Skin epidermis (tissue), 12 donors: ENCODE results near the gene KLK11.

ENCODE experiments used
- H3K27ac ChIP-seq, 21 experiments: fragments of 200-600 bp; sonication (generic) in 11 of 21; one replicate each; pipeline ENCODE4 v1.5.0; 2020; ENCODE audit warnings: mild to moderate bottlenecking in 3 of 21, inconsistent platforms in 2 of 21, moderate library complexity in 2 of 21
- H3K4me3 ChIP-seq, 7 experiments: fragments of 200-600 bp; sonication (generic) in 2 of 7; one replicate each; pipeline ENCODE4 v1.5.0; 2020; ENCODE audit warnings: inconsistent platforms in 2 of 7, mild to moderate bottlenecking in 2 of 7, moderate library complexity in 1 of 7

The KLK11 gene

GRCh38 chr19:51026554-51026831 is at the start of gene KLK11:
Gene KLK11 (minus strand): TSS chr19:51026616. CDS start chr19:51025631, 985 bp downstream.
- H3K27ac ChIP-seq, result peak within 1 kb of the TSS; percentile 22 to 91 (median 71)
- peak within 1 kb of the TSS; percentile 6 to 40 (median 22) for H3K4me3 ChIP-seq

DNA sequence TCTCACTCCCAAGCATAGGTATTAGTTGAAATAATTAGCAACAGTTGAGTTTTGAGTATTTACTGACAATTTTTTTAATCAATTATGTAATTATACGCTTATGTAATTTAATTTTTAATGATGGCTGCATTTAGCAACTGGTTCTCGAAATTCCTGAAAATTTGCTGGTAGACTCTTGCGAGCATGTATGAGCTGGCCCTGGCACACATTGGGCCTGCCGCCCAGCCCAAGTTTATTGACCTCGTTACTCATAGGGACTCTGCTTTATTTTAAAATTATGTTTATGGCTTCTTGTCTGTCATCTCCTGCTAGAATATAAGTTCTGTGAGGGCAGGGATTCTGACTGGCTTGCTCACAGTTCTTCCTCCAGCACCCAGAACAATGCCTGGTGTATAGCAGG is 49.6 kb upstream of the KLK11 start:
- Histone ChIP-seq H3K27ac (peak overlapping the region in 2 of 21 experiments; percentile 6 to 18), H3K4me3 (no peak overlapping the region)

DNA sequence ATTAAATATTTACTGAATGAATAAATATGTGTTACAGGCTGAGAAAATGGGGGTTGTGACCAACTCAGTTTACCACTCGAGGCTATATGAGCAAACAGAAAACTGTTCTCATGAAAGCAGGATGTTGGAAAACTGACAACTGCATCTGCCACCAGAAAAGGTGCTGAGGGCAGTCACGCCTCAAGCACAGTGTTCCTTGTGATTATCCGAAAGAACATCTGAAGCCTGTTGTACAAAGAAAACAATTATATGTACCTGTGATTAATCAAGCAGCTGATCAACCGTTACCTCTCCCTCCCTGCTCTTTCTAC is 44.6 kb upstream of the KLK11 start:
- no peak overlapping the region for H3K4me3 ChIP-seq
- H3K27ac ChIP-seq, result no peak overlapping the region

- no peak overlapping the region for H3K27ac ChIP-seq
- no peak overlapping the region for H3K4me3 ChIP-seq
Measured at GRCh38 chr19:51070334-51071094, 44.1 kb upstream of the KLK11 start.

DNA sequence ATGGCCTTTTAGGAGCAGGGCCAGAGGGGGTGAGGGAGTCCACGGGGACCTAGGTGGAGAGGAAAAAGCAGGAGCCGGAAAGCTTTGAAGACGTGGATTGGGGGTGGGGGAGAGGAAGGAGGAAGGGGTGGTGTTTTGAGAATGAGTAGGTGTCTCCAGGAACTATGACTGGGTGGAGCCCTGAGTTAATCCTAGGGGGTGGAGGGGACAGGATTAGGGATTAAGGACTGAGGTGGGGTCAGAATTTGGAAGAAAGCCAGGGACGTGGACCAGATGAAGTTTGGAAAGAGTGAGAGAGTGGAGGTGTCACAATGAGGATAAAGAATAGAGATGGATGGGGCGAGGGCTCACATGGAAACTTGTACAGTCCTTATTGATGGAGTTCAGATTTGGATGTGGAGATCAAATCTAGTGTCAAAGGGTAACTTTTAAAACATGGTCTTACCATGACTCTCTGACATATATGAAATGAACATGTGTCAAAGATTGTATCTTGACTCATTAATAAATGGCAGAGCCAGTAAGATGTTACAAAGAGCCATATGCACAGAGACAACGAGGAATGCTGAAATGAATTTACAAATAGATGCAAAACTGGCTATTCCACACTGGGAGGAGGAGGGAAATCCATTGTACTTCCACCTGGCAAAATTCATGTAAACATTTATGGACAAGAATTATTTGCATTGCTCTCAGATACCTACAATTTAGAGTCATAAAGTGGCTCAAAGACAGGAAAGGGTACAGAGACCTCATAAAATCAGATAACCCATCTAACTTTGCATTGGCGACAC is 40.2 kb upstream of the KLK11 start:
- H3K4me3 ChIP-seq, result no peak overlapping the region
- H3K27ac ChIP-seq, result peak overlapping the region in 2 of 21 experiments; percentile 42 to 48

DNA sequence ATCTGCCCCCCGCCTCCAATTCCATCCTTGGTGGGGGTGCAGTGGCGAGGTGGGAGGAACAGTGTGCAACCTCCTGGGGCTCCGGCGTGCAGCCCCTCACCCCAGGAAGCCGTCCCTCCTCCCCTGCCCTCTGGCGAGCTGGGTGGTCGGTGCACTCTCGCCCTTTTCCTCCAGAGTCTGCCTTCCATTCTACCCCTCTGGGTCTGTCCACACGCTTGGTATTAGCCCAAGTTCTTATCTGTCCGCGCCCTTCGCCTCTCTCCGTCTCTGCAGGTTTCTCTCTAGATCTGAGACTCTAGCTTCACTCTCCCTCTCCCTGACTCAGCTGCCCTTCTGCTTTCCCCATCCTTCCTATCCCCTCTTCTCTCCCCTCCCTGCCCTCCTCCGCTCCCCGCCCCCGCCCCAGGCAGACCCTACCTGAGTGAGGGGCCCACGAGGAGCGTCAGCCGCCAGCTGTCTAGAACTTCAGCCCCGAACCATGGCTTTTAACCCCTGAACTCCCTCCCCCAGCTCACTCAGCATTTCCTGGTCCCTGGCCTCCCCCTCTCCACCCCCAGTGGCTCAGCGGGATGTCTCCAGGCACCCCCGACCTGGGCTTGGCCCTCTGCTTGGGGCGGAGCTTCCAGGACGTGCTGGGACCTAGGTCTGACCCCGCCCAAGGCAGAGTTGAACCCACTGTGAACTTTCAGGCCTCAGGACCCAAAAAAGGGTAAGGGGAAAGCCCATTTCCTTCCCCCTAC is 39.0 kb upstream of the KLK11 start:
- H3K4me3 ChIP-seq, result peak overlapping the region; percentile 4 to 33 (median 19)
- peak overlapping the region in 13 of 21 experiments; percentile 11 to 60 (median 40) for H3K27ac ChIP-seq

- Histone ChIP-seq H3K27ac (peak within 1 kb of the TSS in 14 of 21 experiments; percentile 12 to 60 (median 41)), H3K4me3 (peak within 1 kb of the TSS; percentile 4 to 33 (median 19))
Measured at GRCh38 chr19:51064534-51065220, 38.3 kb upstream of the KLK11 start, which contains the start of gene KLK13. Gene KLK13 (minus strand): TSS chr19:51065092. CDS start chr19:51065067, 25 bp downstream.

DNA sequence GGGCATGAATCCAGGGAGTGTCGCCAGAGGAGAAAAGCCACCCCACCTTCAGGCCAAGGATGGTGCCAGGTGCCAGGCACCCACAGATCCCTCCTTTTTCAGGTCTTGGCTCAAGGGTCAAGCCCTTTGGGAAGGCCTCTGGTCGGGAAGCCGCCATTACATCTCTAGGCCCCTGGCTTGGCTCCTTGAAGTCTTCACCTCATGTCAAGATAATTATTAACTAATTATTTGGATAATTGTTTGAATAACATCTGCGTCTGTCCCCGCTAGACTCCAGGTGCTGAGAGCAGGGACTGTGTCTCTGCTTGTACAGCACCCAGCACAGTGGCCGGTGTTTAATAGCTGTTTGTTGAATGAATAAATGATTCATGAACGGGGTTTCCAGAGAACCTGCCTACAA is 37.2 kb upstream of the KLK11 start:
- Histone ChIP-seq H3K4me3 (no peak overlapping the region), H3K27ac (peak overlapping the region in 5 of 21 experiments; percentile 5 to 18 (median 7))

- Histone ChIP-seq H3K27ac (no peak overlapping the region), H3K4me3 (no peak overlapping the region)
Measured at GRCh38 chr19:51060973-51061372, 34.6 kb upstream of the KLK11 start.

DNA sequence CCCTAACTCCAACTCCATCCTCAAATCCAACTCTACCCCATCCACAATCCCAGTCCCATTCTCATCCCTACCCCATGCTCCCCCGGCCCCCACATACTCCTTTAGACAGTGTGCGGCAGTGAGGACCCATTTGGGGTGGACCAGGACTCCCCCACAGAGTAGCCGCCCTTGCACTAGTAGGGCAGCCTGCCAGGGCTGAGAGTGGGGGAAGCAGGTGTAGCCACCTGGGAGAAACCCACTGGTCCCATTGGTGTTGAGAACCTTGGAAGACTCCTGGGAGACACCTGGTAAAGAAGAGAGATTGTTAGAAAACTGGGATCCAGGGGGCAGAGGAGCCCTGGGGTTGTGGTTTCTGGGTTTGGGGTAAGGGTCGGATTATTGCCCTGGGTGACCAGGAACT is 33.9 kb upstream of the KLK11 start:
- Histone ChIP-seq H3K4me3 (no peak overlapping the region), H3K27ac (no peak overlapping the region)

DNA sequence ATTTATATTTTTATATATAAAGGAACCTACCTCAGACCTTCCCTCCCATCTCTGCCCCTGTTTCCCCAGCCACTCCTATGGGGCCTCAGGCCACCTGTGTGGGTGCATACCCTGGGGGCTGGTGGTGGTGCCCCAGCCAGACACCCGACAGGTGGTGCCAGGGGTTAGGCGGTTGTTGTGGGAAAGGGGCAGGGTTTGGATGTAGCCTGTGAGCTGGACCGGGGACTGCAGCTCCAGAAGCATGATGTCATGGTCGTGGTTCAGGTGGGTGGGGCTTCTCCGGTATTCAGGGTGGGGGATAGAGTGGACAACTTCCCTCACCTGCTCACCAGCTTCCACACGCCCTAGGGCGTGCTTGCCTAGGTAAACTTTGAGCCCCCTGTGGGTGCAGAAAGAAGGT is 33.3 kb upstream of the KLK11 start:
- Histone ChIP-seq H3K4me3 (no peak overlapping the region), H3K27ac (no peak overlapping the region)

DNA sequence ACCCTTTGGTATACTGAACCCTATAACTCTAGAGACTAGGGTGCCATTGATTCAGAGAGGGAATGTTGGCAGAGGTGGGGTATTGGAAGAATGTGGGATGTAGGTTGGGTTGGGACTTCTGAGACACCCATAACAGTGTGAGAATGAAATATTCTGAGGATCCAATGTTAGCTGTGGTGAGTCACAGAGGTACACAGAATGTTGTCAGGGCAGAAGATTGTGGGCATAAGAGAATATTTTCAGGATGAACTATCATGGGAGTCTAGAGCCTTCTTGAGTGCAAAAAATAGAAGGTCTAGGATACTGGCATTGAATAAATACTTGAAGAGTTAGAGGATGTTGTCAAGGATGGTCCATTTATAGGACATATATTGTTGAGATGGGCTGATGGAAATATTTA is 29.4 kb upstream of the KLK11 start:
- Histone ChIP-seq H3K4me3 (no peak overlapping the region), H3K27ac (no peak overlapping the region)

GRCh38 chr19:51047031-51047335 is 20.6 kb upstream of the KLK11 start:
- Histone ChIP-seq H3K27ac (peak overlapping the region in 2 of 21 experiments; percentile 0 to 22), H3K4me3 (no peak overlapping the region)

- no peak overlapping the region for H3K4me3 ChIP-seq
Measured at GRCh38 chr19:51044327-51044726, 17.9 kb upstream of the KLK11 start.

DNA sequence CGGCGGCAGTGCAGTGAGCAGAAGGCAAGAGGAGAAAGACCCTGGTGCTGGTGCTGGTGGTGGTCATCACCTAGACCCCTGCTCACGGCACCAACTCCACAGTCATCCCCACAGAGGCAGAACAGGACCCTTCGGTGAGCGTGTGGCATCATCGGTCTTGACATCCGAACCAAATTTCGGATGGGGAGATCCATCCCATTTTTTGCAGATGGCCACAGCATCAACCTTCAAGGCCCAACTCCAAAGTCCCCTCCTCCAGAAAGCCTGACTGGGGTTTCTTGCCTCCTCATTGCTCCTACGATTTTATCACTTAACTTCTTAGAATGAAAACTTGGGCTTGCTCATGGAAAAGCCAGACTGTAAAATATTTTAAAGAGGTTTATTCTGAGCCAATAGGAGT is 17.1 kb upstream of the KLK11 start:
- no peak overlapping the region for H3K4me3 ChIP-seq
- no peak overlapping the region for H3K27ac ChIP-seq

More at GRCh38 chr19:51044327-51044726, 17.9 kb upstream of the KLK11 start:
- H3K27ac ChIP-seq, result no peak overlapping the region

DNA sequence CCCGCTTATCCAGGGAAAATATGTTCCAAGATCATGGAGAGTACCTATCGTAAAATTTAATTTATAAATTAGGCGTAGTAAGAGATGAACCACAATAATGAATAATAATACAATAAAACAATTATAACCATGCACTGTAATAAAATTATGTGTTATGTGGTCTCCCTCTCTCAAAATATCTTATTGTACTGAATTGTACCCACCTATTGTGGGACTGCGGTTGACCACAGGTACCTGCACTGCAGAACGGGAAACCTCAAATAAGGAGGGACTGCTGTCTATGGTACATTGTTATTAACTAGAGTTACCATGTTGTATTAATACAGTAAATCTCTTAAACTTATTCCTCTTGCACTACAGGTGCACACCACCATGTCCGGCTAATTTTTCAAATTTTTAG is 13.7 kb upstream of the KLK11 start:
- H3K4me3 ChIP-seq, result no peak overlapping the region
- no peak overlapping the region for H3K27ac ChIP-seq

- Histone ChIP-seq H3K27ac (no peak overlapping the region), H3K4me3 (no peak overlapping the region)
Measured at GRCh38 chr19:51036519-51036918, 10.1 kb upstream of the KLK11 start.

DNA sequence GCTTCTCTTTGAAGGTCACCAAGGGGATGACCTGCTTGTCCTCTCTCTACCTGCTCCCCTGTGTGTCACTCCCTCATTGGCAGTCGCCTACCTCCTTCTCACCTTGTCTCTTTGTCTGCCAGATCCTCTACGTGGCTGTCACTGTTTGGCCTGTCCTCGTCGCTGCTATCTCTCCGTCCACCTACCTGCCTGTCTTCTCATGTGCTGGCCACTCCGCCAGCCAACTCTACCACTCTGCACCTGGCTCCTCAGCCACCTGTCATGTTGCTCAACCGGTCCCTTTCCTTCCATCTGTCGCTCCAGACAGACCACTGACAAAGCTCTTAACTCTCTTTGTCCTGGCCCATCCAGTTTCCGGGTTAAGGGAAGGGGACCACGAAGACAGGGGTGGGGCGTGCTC is 8.3 kb upstream of the KLK11 start, which contains the start of gene KLK12:
Gene KLK12 (minus strand): TSS at position 299 of the 400 bp plus-strand sequence. CDS start 381 bp downstream, outside the sequence.
- H3K4me3 ChIP-seq, result no peak within 1 kb of the TSS

GRCh38 chr19:51031880-51032225 is 5.4 kb upstream of the KLK11 start:
- Histone ChIP-seq H3K4me3 (no peak overlapping the region), H3K27ac (no peak overlapping the region)

More for the DNA sequence above, 8.3 kb upstream of the KLK11 start, which contains the start of gene KLK12:
- no peak within 1 kb of the TSS for H3K27ac ChIP-seq
